Activated CD8-positive, alpha-beta T cell treated with anti-CD3 and anti-CD28 coated beads for 36 hours (primary cell): Measurements from ENCODE around the gene HMOX2. TPM values are rescaled to one million over a fixed set of nuclear protein-coding genes. Genes with fewer than 3 reads are reported as not detected.

Experiments
- ATAC-seq: fragments of 200-7000 bp; cut with Tn5 transposase; one replicate; pipeline ENCODE4 v1.10.0; 2021; ENCODE audit warnings: mild to moderate bottlenecking, moderate library complexity
- CTCF ChIA-PET: fragments of 350-600 bp; sonication (Branson Sonifier 250); formaldehyde crosslinking; loops from one replicate; lab custom pipeline; 2021; ENCODE audit warnings: antibody characterized with exemption; lab: Charles Lee
- POLR2A ChIA-PET: fragments of 350-600 bp; sonication (Branson Sonifier 250); formaldehyde crosslinking; loops from one replicate; lab custom pipeline; 2021; ENCODE audit warnings: antibody characterized with exemption; lab: Charles Lee
- DNase-seq: peaks from one replicate; pipeline ENCODE4 v3.0.0-alpha.2; 2020
- H3K27ac Mint-ChIP-seq: one replicate; pipeline ENCODE4 v1.8.0; 2021; ENCODE audit warnings: mild to moderate bottlenecking, mixed read lengths
- H3K27me3 Mint-ChIP-seq: one replicate; pipeline ENCODE4 v1.8.0; 2021; ENCODE audit warnings: mixed read lengths
- H3K36me3 Mint-ChIP-seq: one replicate; pipeline ENCODE4 v1.8.0; 2021; ENCODE audit warnings: low read depth, mixed read lengths
- H3K4me1 Mint-ChIP-seq: one replicate; pipeline ENCODE4 v1.8.0; 2021; ENCODE audit warnings: low read depth, mixed read lengths
- H3K4me3 Mint-ChIP-seq: one replicate; pipeline ENCODE4 v1.8.0; 2021; ENCODE audit warnings: mild to moderate bottlenecking, moderate library complexity, mixed read lengths
- H3K9me3 Mint-ChIP-seq: one replicate; pipeline ENCODE4 v1.8.0; 2021; ENCODE audit warnings: mixed read lengths
- intact Hi-C: fragments of 100-400 bp; cut with micrococcal nuclease; formaldehyde crosslinking; loops from one replicate; pipeline ENCODE4 v1.10.0; 2022
- total RNA-seq, 2 experiments: library from RNA; stranded (reverse); gene quantifications; one replicate each; pipeline ENCODE4 v1.2.3, GENCODE V29; 2021
- TF ChIP-seq, protein P1 (sequence below): fragments of 200-600 bp; IDR thresholded peaks from one replicate; pipeline ENCODE4 v1.8.0; 2022; ENCODE audit warnings: antibody characterized with exemption, mild to moderate bottlenecking

Gene HMOX2
- total RNA-seq, 2 experiments from 2014 or later: 64.7 to 65.4 TPM

GRCh38 chr16:4529085-4530060 is 53.2 kb downstream of the HMOX2 start:
- ChIA-PET POLR2A (interaction anchor here (1.1 to 1.2 kb wide), 4 partner anchors 9 to 52 kb away, joined by 3 to 4 read pairs (median 3); no protein-coding TSS in a partner anchor), CTCF (interaction anchor here (1.2 to 2.4 kb wide), 4 partner anchors 10 to 56 kb away, joined by 3 to 13 read pairs (median 9); partner anchors contain the start of gene CDIP1)
- TF ChIP-seq, protein P1, sequence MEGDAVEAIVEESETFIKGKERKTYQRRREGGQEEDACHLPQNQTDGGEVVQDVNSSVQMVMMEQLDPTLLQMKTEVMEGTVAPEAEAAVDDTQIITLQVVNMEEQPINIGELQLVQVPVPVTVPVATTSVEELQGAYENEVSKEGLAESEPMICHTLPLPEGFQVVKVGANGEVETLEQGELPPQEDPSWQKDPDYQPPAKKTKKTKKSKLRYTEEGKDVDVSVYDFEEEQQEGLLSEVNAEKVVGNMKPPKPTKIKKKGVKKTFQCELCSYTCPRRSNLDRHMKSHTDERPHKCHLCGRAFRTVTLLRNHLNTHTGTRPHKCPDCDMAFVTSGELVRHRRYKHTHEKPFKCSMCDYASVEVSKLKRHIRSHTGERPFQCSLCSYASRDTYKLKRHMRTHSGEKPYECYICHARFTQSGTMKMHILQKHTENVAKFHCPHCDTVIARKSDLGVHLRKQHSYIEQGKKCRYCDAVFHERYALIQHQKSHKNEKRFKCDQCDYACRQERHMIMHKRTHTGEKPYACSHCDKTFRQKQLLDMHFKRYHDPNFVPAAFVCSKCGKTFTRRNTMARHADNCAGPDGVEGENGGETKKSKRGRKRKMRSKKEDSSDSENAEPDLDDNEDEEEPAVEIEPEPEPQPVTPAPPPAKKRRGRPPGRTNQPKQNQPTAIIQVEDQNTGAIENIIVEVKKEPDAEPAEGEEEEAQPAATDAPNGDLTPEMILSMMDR: no peak
- peak overlapping the region; percentile 96 for H3K27ac Mint-ChIP-seq
- H3K27me3 Mint-ChIP-seq: no peaks in the 10 kb centered on the region
- intact Hi-C loops: no loop called here
- H3K4me3 Mint-ChIP-seq: peak overlapping the region; percentile 34
- H3K4me1 Mint-ChIP-seq: peaks cover 45% of the 10 kb centered on the region
- no peaks in the 10 kb centered on the region for H3K9me3 Mint-ChIP-seq
- peak; percentile 82 for ATAC-seq
- H3K36me3 Mint-ChIP-seq: peaks cover 13% of the 10 kb centered on the region
- peak; percentile 54 for DNase-seq

DNA sequence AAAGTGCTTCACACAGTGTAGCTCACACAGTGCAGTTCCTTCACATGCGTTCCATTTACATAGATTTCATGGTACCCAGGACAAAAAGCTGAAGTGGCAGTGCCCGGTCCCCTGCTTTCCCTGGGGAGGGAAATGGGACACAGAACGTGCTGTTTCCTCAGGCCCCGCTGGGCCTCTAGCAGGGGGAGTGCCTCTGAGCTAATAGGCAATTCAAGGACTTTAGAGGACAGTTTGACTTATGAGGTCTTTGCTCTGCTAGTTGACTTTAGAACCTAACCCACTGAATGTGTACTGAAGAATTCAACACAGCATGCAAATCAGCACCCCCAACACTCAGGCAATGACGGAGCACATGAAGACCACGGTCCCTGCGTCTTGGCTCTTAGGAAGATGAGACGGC is 55.6 kb downstream of the HMOX2 start:
- H3K4me3 Mint-ChIP-seq: no peak overlapping the region
- no peak for DNase-seq
- no peak for ATAC-seq
- H3K27me3 Mint-ChIP-seq: no peaks in the 10 kb centered on the region
- POLR2A ChIA-PET: no interaction called here
- peaks cover 60% of the 10 kb centered on the region for H3K4me1 Mint-ChIP-seq
- TF ChIP-seq, protein P1: no peak
- peaks cover 17% of the 10 kb centered on the region for H3K36me3 Mint-ChIP-seq
- no peaks in the 10 kb centered on the region for H3K9me3 Mint-ChIP-seq
- CTCF ChIA-PET: interaction anchor here (0.7 to 3.4 kb wide), 2 partner anchors 12 to 26 kb away, joined by 3 to 17 read pairs; no protein-coding TSS in a partner anchor
- no peak overlapping the region for H3K27ac Mint-ChIP-seq
- intact Hi-C loops: no loop called here

- Mint-ChIP-seq H3K4me1 (peaks cover 61% of the 10 kb centered on the region), H3K27ac (peak overlapping the region; percentile 1), H3K9me3 (no peaks in the 10 kb centered on the region), H3K27me3 (no peaks in the 10 kb centered on the region), H3K36me3 (peaks cover 17% of the 10 kb centered on the region), H3K4me3 (no peak overlapping the region)
- ChIA-PET CTCF (interaction anchor here (0.7 to 3.4 kb wide), 2 partner anchors 12 to 26 kb away, joined by 3 to 17 read pairs; no protein-coding TSS in a partner anchor), POLR2A (interaction anchor here (0.6 to 1.3 kb wide), 2 partner anchors 27 to 46 kb away, joined by 4 read pairs; no protein-coding TSS in a partner anchor)
- ATAC-seq (no peak), DNase-seq (no peak)
- TF ChIP-seq, protein P1: no peak
- intact Hi-C loops: no loop called here
Measured at GRCh38 chr16:4532238-4532637, 56.0 kb downstream of the HMOX2 start.

DNA sequence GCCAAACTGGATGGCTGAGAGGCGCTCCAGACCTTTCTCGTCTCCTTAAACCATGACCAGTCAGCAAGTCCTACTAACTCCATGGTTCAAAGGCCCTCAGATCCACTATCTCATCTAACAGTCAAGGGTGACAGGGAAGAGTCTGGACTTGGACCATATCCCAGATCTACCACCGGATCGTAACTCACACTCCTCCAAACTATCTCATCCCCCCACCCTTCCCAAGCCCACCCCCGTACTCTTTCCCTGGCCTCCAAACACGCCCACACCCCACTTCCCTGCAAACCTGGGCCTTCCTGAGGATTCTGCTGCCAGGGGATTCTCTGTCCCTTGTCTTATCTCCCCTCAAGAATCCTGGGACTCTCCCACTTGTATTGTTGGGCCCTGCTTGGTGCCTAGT is 57.3 kb downstream of the HMOX2 start:
- Mint-ChIP-seq H3K9me3 (no peaks in the 10 kb centered on the region), H3K36me3 (peaks cover 17% of the 10 kb centered on the region), H3K27ac (no peak overlapping the region), H3K4me3 (no peak overlapping the region), H3K4me1 (peaks cover 55% of the 10 kb centered on the region), H3K27me3 (no peaks in the 10 kb centered on the region)
- ATAC-seq (no peak), DNase-seq (no peak)
- CTCF ChIA-PET: interaction anchor here (3.4 kb wide), 1 partner anchor 28 kb away, joined by 17 read pairs; no protein-coding TSS in a partner anchor
- TF ChIP-seq, protein P1: no peak
- POLR2A ChIA-PET: interaction anchor here (1.3 kb wide), 1 partner anchor 29 kb away, joined by 4 read pairs; no protein-coding TSS in a partner anchor
- intact Hi-C loops: no loop called here
